Measurements from ENCODE around the gene MKRN2OS. TPM values are rescaled to one million over a fixed set of nuclear protein-coding genes. Genes with fewer than 3 reads are reported as not detected.

Gene MKRN2OS
- polyA plus RNA-seq, 1 donor (not counting 4 experiments of a cell fraction or from before 2014, with no cell fraction given), result 4.0 TPM

DNA sequence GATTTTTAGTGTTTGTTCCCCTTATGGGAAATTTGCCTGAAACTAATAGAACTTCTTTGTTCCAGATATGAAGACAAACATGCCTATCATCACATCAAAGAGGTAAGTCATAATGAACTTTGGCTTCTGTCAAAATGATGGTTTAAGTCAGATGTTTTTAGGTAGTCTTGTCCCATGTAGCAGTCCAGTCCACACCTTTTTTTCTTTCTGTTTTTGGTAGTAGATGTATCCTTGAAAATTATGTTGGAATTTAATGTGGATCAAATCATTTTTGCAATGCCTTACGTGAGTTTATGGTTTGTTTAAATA, 48.9 kb downstream of the MKRN2OS start:
- no peak overlapping the region for H3K9ac ChIP-seq (ENCODE audit: control insufficient read depth, extremely low read depth, insufficient read depth, low read length)
- no peak overlapping the region for H3K4me3 ChIP-seq (ENCODE audit: control insufficient read depth in 2 of 3, extremely low read depth in 1 of 3, insufficient read depth in 2 of 3, low read depth in 1 of 3, low read length in 3 of 3)
- H3K36me3 ChIP-seq (ENCODE audit: control insufficient read depth in 2 of 2, extremely low read depth in 1 of 2, insufficient read depth in 2 of 2, low read length in 2 of 2), result peaks cover 19 to 23% of the 10 kb centered on the region in 2 experiments
- FAIRE-seq (no peak), DNase-seq (ENCODE audit: low read depth, low spot score) (no peak)
- H3K27ac ChIP-seq (ENCODE audit: control insufficient read depth, insufficient read depth, low read length), result no peak overlapping the region
- no peaks in the 10 kb centered on the region for H3K79me2 ChIP-seq (ENCODE audit: control insufficient read depth, insufficient read depth, low read length)
- H2AFZ ChIP-seq (ENCODE audit: control insufficient read depth, low read length), result no peak overlapping the region
- H3K27me3 ChIP-seq (ENCODE audit: control insufficient read depth, extremely low read depth, insufficient read depth, low read length), result no peaks in the 10 kb centered on the region
- TF ChIP-seq EZH2 (IDR thresholded peaks at IDR 0.05; ENCODE audit: low read length), result no peak
- TF ChIP-seq, protein P1, sequence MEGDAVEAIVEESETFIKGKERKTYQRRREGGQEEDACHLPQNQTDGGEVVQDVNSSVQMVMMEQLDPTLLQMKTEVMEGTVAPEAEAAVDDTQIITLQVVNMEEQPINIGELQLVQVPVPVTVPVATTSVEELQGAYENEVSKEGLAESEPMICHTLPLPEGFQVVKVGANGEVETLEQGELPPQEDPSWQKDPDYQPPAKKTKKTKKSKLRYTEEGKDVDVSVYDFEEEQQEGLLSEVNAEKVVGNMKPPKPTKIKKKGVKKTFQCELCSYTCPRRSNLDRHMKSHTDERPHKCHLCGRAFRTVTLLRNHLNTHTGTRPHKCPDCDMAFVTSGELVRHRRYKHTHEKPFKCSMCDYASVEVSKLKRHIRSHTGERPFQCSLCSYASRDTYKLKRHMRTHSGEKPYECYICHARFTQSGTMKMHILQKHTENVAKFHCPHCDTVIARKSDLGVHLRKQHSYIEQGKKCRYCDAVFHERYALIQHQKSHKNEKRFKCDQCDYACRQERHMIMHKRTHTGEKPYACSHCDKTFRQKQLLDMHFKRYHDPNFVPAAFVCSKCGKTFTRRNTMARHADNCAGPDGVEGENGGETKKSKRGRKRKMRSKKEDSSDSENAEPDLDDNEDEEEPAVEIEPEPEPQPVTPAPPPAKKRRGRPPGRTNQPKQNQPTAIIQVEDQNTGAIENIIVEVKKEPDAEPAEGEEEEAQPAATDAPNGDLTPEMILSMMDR (optimal IDR thresholded peaks at IDR 0.05 in 1 of 3, IDR thresholded peaks at IDR 0.05 in 1 of 3, conservative IDR thresholded peaks at IDR 0.05 in 1 of 3; ENCODE audit: extremely low read depth in 1 of 3, insufficient read depth in 2 of 3, low read length in 3 of 3), result no peak
- H4K20me1 ChIP-seq (ENCODE audit: control insufficient read depth, extremely low read depth, insufficient read depth, low read length), result no peaks in the 10 kb centered on the region
- no peak overlapping the region for H3K4me2 ChIP-seq (ENCODE audit: control insufficient read depth, extremely low read depth, insufficient read depth, low read depth, low read length)
- H3K9me3 ChIP-seq (ENCODE audit: control insufficient read depth, low read depth, low read length), result no peaks in the 10 kb centered on the region
- dilution Hi-C loops (cut with MboI; ENCODE audit: extremely low pct_ligation_motif_present, low sequenced_read_pairs), result no loop called here
- H3K9me1 ChIP-seq (ENCODE audit: control insufficient read depth, extremely low read depth, insufficient read depth, low read length), result no peaks in the 10 kb centered on the region
- no peaks in the 10 kb centered on the region for H3K4me1 ChIP-seq (ENCODE audit: control insufficient read depth, extremely low read depth, insufficient read depth, low read length)

DNA sequence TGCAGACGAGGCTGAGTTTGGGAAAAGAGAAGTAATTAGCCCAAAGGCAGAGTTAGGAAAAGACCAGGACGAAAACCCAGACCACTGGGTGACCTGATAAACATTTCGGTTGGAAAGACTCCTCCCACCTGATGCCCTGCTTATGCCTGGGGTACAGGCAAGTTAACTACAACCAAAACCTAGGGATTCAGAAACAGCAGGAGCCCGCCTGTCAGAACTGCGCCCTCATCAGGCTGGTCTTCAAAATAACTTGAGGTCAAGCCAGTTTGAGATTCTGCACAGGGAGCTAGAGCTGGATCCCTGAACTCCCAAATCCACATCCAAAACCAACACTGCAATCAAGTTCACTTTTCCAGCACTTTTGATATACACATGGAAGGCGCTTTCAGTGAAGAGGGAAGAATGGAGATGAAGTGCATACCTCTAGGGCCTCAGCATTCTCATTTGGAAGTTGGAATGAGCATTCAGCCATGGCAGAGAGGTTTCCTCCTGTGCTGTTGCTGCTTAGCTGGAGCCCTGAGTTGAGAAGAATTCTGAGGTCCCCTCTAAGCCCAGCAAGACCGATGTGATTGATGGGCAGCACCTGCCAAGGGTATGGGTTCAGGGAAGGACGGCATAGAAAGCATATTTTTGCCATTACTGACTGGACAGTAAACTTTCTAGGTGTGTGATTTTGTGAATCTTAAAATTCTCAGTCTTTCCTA, 49.4 kb downstream of the MKRN2OS start:
- FAIRE-seq, result no peak
- dilution Hi-C loops (cut with MboI; ENCODE audit: extremely low pct_ligation_motif_present, low sequenced_read_pairs), result no loop called here

More for the DNA sequence above, 49.4 kb downstream of the MKRN2OS start:
- Histone ChIP-seq H3K9me1 (ENCODE audit: control insufficient read depth, extremely low read depth, insufficient read depth, low read length) (no peaks in the 10 kb centered on the region), H3K27ac (ENCODE audit: control insufficient read depth, insufficient read depth, low read length) (no peak overlapping the region), H3K4me1 (ENCODE audit: control insufficient read depth, extremely low read depth, insufficient read depth, low read length) (no peaks in the 10 kb centered on the region), H3K79me2 (ENCODE audit: control insufficient read depth, insufficient read depth, low read length) (no peaks in the 10 kb centered on the region), H3K9ac (ENCODE audit: control insufficient read depth, extremely low read depth, insufficient read depth, low read length) (no peak overlapping the region), H3K4me2 (ENCODE audit: control insufficient read depth, extremely low read depth, insufficient read depth, low read depth, low read length) (no peak overlapping the region), H3K36me3 (ENCODE audit: control insufficient read depth in 2 of 2, extremely low read depth in 1 of 2, insufficient read depth in 2 of 2, low read length in 2 of 2) (peaks cover 17 to 23% of the 10 kb centered on the region in 2 experiments), H3K4me3 (ENCODE audit: control insufficient read depth in 2 of 3, extremely low read depth in 1 of 3, insufficient read depth in 2 of 3, low read depth in 1 of 3, low read length in 3 of 3) (no peak overlapping the region), H3K27me3 (ENCODE audit: control insufficient read depth, extremely low read depth, insufficient read depth, low read length) (no peaks in the 10 kb centered on the region), H4K20me1 (ENCODE audit: control insufficient read depth, extremely low read depth, insufficient read depth, low read length) (no peaks in the 10 kb centered on the region), H3K9me3 (ENCODE audit: control insufficient read depth, low read depth, low read length) (no peaks in the 10 kb centered on the region), H2AFZ (ENCODE audit: control insufficient read depth, low read length) (no peak overlapping the region)
- TF ChIP-seq, protein P1 (optimal IDR thresholded peaks at IDR 0.05 in 1 of 3, IDR thresholded peaks at IDR 0.05 in 1 of 3, conservative IDR thresholded peaks at IDR 0.05 in 1 of 3; ENCODE audit: extremely low read depth in 1 of 3, insufficient read depth in 2 of 3, low read length in 3 of 3), result peak; percentile 8 to 27 (median 17)
- TF ChIP-seq EZH2 (IDR thresholded peaks at IDR 0.05; ENCODE audit: low read length), result no peak
- no peak for DNase-seq (ENCODE audit: low read depth, low spot score)
